HCEC 1CT (cell line): Measurements from ENCODE around the gene MOB1A.
"Not testable (repeated sequence)": the region's sequence is repeated elsewhere in the genome, so short reads cannot be mapped to it uniquely, and the experiment has no call there.

Source experiments
- DNase-seq: peaks from one replicate; pipeline ENCODE4 v3.0.0-alpha.2; 2017

Gene MOB1A

DNA sequence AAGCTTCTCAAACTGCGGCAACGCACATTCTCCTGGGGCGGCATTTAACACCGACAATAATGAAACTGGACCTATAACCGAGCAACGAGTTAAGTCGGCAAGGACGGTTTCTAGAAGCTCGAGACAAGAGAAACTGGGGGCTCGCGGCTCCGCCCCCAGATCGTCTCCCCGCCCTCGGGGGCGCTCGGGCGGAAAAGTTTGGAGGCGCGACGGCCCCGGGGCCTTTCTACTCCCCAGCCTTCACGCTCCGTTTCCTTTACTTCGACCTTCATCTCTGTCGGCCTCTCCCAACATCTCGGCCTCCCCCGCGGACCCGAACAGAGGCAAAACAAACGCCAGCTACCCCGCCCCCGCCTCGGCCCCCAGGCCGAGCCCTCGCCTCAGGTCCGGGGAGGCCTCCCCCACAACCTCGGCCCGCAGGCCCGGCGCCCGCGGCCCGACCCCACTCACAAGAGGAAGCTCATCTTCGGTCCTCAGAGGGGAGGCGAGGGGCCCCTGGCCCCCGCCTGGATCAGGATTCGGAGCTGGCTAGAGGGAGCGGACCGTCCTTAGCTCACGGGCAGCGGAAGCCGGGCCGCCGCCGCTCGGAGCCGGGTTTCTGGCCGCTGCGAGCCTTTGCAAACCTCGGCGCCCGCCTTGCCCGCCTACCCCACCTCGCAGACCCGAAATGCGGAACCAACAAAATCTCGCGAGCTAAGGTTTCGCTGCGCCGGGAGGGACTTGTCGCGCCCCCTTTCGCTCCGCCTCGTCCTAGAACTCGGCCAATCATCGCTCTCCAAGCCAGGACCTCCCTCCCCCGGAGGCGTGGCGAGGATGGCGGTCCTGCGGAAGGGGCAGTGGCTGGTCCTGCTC is at the start of gene MOB1A:
Gene MOB1A, minus strand, starts transcription at position 669 of the 852 bp plus-strand sequence. Its CDS starts 205 bp downstream, at position 464.
- DNase-seq, result peak; percentile 99

DNA sequence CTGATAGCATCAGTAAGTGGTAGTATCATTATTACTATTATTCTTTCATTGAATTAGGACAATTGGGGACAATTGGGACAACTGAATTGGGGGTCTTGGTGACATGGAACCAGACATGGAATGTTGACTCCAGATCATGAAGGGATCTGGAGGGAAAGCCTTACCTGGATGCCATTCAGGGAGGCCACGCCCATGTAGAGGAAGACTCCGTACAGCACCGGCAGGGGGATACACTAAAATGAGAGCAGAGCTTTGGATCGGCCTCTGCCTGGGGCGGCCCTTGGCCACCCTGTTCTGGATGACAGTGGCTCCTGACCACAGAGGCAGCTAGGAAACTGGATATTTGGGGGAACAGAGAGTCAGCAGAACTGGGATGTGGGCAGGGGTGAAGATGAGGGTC is 49.0 kb upstream of the MOB1A start:
- no peak for DNase-seq

GRCh38 chr2:74226648-74227213 is 48.1 kb upstream of the MOB1A start:
- no peak for DNase-seq

DNA sequence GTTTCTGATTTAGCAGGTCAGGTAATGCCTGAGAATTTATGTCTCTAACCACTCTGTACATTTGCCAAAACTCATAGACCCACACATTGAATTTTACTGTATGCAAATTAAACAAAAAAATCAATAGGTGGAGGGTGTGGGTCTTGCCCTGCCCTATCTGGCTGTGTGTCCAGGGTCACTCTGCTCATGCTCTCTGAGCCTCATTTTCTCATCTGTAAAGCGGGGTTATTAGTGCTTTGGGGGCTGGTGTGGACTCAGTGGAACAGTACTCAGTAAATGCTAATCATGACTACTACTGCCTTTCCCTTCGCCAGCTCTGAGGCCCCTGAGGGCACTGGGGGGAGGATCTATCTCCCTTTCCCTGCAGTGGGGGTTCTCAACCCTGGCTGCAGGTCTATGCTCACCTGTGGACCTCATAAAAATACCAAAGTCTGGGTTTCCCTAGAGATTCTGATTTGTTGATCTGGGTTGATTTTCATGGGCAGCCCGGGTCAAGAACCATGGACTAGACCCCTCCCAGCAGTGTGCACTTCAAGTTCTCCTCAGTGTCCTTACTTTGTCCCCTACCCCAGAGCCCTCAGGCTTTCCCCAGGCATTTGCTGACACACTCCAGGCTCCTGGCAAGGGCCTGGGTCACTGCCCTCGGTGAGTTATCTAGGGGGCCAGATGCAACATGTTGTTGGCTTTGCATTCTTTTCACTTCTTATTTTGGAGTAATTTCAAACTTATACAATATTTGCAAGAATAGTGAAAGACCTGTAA is 47.2 kb upstream of the MOB1A start:
- DNase-seq, result no peak

GRCh38 chr2:74223941-74224770 is 45.5 kb upstream of the MOB1A start:
- DNase-seq, result peak; percentile 28

- no peak for DNase-seq
Measured at GRCh38 chr2:74222300-74222650, 43.6 kb upstream of the MOB1A start.

DNA sequence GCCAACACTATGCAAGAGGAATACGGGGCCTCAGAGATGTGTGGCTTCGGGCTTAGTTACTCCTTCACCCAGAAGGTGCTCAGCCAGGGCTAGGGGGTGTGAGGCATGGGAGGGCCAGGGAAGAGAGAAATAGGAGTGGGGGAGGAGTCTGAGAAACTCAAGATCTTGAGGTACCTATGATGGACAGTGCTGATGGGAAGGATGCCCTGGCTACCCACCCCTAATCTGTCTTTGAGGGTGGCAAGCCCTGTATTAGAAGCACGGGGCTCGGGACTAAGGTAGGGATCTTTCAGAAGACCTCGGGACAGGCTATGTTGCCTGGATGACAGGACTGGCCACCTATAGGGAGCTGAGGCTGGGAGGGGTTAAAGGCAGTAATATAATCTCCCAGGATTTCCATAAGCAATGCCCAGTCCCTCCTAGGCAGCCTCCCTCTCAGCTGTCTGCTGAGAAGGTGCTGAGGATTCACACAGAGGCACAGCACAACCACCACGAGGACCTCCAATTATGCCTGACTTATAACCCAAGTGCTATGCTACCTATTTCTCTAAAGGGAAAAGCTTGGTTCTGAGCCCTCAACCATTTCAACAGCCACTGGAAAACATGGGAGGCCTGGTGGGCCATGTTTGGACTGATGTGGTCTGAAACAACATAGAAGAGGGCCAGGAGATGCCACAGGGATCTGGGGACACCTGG is 43.1 kb upstream of the MOB1A start:
- no peak for DNase-seq

DNA sequence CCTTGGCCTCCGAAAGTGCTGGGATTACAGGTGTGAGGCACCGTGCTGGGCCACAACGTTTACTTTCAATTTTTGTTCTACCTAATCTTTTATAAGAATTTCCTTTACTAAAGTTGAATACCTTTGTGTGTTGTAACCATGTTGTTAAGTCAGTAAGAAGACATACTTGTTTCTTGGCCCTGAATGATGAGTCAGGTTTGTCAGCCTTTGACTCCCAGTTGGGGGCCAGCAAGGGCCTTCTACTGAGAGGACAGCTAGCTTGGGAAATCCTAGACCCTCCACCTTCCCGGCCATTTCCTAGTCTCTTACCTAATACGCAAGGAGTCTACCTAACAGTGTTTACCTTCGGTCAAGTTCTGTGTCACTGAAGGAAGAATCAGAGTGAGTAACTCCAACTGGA is 42.4 kb upstream of the MOB1A start:
- DNase-seq, result no peak

- DNase-seq, result no peak
Measured at GRCh38 chr2:74219846-74220486, 41.3 kb upstream of the MOB1A start.

- DNase-seq, result no peak
Measured at GRCh38 chr2:74216642-74217041, 38.0 kb upstream of the MOB1A start.

GRCh38 chr2:74215771-74216170 is 37.1 kb upstream of the MOB1A start:
- not testable (repeated sequence) for DNase-seq

DNA sequence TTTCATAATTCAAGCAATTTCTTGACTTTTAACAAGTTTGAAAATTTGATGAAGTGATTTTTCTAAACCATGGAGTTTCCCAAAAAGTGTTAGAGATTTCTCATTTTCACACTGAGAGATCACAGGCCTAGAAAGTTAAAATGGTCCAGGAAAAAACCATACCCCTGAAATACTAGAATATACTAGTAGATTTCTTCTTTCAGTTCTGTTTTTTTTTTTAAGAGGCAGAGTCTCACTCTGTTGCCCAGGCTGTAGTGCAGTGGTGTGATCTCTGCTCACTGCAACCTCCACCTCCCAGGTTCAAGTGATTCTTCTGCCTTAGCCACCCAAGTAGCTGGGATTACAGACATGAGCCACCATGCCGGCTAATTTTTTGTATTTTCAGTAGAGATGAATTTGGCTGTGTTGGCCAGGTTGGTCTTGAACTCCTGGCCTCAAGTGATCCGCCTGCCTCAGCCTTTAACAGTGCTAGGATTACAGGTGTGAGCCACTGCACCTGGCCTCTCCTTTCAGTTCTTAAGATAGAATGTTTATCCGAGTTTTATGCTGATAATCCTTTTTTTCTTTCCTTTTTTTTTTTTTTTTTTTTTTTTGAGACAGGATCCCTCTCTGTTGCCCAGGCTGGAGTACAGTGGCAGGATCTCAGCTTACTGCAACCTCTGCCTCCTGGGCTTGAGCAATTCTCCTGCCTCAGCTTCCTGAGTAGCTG is 34.2 kb upstream of the MOB1A start:
- DNase-seq, result no peak

- peak; percentile 85 for DNase-seq
Measured at GRCh38 chr2:74206180-74206688, 27.6 kb upstream of the MOB1A start.

- no peak for DNase-seq
Measured at GRCh38 chr2:74205596-74205995, 26.9 kb upstream of the MOB1A start.

DNA sequence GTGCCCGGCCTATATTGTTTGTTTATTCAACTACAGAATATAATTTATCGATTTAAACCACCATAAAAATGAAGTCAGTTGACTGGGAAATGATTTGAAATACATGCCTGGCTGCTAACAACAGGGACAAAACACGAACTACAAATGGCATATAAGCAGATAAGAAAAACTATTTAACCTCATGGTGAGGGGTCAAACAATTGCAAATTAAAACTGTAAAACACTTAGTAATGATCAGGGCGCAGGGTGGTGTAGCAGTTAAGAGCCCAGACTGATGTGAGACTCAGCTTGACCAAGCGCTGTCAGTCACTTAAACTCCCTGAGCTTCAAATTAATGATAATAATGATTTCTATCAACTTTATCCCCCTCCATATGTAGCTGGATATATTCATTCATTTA is 26.4 kb upstream of the MOB1A start:
- DNase-seq, result no peak

- no peak for DNase-seq
Measured at GRCh38 chr2:74204436-74204835, 25.8 kb upstream of the MOB1A start.

GRCh38 chr2:74201596-74201995 is 22.9 kb upstream of the MOB1A start:
- DNase-seq, result peak; percentile 76

DNA sequence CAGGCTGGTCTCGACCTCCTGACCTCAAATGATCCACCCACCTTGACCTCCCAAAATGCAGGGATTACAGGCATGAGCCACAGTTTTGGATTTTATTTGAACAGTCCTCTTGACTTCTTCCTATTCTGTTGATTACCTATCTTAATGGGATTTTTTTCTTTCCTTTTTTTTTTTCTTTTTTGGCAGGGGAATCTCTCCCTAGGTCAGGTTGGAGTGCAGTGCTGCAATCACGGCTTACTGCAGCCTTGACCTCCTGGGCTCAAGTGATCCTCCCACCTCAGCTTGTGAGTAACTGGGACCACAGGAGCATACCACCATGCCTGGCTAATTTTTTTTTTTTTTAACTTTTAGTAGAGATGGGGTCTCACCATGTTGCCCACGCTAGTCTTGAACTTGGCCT is 22.5 kb upstream of the MOB1A start:
- no peak for DNase-seq

- DNase-seq, result no peak
Measured at GRCh38 chr2:74199871-74200305, 21.2 kb upstream of the MOB1A start.

- no peak for DNase-seq
Measured at GRCh38 chr2:74199275-74199701, 20.6 kb upstream of the MOB1A start.
